SIG-M5 (cell line): ENCODE measurements around the gene KCNE2.

Experiments
- DNase-seq: peaks from one replicate; lab custom pipeline; 2025; lab: John Stamatoyannopoulos, UW

Gene KCNE2, protein sequence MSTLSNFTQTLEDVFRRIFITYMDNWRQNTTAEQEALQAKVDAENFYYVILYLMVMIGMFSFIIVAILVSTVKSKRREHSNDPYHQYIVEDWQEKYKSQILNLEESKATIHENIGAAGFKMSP

DNA sequence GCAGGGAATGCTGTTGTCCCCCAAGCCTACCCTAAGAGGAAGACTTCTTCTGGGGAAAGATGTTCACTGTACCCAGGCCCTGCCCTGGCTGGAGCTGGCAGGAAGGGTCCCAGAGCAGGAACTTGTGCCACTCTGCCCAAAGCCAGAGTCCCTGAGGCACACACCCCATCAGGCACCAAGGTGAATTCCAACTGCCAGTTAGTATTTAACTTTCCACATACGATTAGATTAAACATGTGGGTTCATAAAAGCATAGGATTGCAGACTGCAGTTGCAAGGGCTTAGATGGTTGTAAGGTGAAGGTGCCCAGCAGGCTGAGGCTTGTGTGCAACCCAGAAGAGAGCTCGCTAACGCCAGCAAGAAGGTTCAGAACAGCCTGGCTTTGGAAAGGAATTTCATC, at the start of gene KCNE2:
KCNE2 (plus strand) TSS at position 274 of the 400 bp plus-strand sequence. CDS start 6,473 bp downstream, outside the sequence.
- no peak for DNase-seq

DNA sequence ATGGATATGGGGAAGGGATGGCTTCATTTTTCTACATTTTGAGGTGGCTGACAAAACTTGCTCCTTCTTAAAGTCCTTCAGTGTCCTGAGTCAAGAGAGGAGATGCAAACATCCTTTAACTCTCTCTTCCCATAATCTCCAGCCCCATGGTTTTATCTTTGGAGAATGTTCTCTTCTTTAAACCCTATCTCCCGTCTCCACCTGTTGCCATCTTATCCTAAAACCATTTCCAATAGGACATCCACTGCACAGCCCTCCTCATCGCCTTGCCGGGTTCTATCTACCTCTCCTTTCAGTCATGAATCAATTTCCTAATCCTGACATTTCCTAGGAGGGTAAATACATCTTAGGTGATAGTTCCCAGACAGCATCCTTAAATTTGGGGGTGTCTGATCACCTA, 44.2 kb upstream of the KCNE2 start:
- DNase-seq: no peak

DNA sequence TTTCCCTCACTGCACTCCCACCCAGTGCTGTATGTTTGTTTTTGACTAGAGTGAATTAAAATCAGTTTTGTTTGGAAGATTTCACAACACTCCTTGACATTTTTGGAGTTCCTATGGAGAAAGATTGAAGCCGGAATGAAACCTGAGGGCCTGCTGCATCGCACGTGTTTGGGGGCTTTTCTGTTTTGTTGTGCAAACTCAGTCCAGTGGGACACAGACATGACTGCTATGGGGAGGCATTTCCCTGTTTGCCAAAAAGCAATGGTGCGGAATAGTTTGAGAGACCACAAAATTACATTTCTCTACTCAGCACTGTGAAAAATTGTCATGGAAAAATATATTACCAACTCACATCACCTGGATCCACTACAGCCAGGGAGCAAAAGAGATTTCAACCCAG, 43.8 kb upstream of the KCNE2 start:
- DNase-seq: no peak

DNA sequence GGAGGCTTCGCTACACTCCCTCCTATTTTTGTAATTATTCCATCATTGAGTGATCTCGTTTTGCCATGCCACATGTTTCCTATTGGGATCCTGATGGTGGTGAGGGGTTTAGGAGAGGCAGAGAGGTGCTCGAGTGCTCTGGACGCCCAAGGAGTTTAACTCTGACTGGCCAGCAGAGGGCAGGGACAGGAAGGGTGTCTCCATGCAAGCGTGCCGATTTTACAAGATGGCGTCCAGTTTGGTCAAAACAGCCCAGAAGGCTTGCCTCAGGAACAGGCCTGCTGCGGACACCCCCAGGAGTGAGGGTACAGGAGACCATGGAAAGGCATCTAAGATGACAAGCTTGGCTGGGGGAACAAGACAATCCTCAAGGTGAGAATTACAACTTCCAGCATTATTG, 33.8 kb upstream of the KCNE2 start:
- no peak for DNase-seq

DNA sequence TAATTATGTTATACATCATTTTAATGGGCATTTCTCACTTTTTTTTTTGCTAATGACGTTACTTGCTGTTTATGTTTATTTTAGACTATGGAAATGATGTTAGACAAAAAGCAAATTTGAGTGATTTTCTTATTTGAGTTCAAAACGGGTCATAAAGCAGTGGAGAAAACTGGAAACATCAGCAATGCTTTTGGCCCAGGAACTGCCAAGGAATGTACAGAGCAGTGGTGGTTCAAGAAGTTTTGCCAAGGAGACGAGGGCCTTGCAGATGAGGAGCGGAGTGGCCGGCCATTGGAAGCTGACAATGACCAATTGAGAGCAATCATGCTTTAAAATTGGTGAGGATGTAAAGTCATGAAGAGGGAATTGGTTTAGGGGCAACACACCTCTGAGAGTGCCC, 32.1 kb upstream of the KCNE2 start:
- no peak for DNase-seq

DNA sequence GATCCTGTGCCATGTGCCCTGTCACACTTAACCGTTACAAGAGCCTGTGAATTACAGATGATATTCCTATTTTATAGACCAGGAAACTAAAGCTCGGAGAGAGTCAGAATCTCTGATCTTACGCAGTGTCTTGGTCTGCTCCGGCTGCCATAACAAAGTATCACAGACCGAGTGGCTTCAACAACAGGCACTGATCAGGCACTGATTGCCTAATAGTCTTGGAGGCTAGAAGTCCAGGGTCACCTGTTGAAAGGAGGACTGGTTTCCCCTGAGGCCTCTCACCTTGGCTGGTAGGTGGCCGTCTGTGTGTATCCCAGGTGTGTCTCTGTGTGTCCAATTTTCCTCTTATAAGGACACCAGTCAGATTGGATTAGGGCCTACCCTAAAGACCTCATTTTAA, 31.5 kb upstream of the KCNE2 start:
- DNase-seq: no peak

DNA sequence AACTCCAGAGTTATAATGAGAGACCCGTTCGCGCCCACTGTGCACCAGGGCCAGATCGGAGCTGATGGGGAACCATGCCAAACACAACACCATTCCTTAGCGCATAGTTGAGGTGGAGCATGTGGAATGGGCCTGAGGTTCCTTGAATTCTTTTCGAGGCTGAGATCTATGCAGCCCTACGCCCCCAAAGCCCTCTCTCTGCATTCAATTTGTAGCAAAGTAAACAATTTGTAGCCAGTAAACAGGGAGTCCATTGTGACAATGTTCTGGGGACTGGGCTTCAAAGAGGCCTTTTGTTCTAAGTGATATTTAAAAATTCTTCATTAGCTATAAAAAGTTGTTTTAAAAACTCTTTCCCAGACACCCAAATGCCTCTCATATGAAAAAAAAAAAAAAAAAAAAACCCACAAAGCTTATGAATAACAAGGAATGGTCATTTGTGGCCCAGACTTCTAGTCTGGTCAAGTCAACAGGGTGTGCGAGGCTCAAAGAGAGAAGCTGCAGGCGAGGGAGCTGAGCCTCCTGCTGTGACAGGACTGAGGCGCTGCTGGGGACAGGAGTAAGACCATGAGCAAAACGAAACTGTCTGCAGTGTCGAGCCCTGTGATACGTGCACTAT, 30.6 kb upstream of the KCNE2 start:
- no peak for DNase-seq

DNA sequence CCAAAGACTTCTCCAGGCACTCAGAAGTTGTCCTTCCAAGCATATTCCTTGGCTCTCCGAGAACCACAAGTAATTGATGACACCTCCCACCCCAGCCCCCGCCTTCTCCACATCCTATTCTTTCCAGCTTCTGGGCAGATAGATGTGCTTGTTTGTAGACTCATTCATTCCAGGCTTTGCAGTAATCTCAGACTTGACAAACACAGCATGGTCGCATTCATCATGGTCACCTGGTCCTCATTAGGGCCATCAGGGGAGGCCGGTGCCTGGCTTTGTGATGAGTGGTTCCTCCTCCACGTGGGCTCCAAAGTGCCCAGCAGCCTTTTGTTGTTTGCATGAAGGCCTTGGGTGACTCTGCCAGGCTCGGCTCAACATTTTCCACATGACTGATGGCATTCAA, 28.5 kb upstream of the KCNE2 start:
- DNase-seq: no peak

DNA sequence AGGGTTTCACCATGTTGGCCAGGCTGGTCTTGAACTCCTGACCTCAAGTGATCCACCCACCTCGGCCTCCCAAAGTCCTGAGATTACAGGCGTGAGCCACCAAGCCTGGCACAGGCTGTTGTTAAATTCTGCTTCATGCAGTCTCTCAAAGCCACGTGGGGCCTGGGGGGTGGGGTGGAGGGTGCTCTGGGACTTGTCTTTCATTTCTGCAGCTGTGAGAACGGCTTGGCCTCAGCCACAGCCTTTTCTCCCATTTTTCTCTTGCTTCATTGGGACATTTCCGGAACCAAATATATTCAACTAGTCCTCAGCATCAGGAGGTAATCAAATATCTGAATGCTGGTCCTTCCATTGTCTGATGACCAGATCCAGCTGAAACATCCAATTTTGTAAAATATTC, 27.6 kb upstream of the KCNE2 start:
- no peak for DNase-seq

DNA sequence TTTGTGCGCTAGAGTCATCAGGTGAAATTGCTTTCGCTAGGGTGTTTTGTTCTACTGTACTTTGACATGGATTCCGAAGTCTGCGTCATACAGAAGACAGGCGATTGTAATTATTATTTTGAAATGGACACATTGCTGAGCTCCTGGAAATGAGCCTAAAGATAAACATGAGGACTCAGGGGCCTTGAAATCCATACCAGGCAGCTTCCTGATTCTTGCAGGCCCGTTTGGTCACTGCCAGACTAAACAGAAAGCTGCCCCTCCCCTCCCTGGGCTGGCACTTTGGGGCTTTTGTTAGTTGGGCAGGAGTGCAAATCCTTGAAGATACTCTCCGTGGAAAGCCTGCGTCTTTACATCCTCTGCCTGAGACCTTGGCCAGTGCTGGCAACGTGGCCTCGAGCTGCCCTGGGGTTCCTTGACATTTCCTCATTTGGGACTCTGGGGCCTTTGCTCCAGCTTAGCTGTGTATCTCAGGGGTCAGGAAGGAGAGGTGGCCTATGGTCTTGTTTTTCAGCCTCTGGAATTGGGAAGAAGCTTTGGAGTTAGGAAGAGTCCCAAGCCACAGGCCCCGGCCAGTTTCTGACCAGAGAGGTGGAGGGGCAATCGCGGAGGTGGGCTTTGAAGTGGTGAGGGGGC, 26.9 kb upstream of the KCNE2 start:
- no peak for DNase-seq

DNA sequence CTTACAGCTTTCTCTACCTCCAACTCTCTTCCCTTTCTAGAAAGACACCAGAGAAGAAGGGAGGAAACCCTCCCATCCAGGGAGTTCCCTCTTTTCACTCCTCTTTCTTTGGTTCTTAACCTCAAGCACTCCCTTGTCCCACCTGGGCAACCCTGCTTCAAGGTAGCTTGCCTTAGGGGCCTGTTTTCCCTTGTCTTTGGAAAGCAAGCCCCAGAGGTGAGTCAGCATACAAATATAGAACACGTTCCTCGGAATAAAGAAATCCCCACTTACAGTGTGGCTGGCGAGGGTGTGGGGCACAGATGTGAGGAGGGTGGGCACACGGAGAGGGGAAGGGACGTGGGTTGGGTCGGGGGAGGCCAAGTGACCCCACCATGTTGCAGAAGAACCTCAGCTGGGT, 26.1 kb upstream of the KCNE2 start:
- no peak for DNase-seq

DNA sequence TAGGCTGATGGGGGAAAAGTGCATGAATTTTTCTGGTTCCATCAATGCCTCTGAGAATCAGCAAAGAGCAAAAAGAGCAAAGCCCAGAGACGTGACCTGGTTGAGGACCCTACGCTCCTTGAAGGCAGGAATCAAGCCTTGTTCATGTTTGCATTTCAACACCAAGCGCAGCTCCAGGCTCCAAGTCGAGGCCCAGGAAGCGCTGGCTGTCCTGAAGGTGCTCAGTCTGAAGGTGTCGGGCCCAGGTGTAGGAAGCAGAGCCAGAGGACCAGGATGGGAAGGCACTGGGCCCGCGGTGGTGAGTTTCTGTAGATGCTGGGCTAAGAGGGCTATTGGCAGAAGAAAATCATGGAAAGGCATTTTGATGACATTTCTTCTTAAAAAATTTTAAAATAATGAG, 25.6 kb upstream of the KCNE2 start:
- no peak for DNase-seq

DNA sequence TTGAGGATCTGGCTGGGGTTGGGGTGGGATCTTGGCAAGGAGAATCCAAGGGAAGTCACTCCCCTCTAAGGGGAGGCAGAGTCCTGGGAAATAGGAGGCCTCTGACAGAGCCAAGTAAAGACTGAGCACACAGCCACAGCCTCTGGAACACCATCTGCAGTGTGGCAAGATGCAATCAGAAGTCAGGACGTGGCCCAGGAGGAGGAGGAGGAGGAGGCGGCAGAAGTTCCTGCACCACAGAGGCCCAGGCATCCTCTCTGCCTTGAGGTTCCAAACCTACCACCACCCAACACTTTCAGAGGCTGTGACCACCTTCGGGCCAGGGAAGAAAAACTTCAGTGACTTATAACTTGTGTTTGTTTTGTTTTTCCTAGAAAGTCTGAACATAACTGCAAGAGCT, 23.7 kb upstream of the KCNE2 start:
- no peak for DNase-seq

DNA sequence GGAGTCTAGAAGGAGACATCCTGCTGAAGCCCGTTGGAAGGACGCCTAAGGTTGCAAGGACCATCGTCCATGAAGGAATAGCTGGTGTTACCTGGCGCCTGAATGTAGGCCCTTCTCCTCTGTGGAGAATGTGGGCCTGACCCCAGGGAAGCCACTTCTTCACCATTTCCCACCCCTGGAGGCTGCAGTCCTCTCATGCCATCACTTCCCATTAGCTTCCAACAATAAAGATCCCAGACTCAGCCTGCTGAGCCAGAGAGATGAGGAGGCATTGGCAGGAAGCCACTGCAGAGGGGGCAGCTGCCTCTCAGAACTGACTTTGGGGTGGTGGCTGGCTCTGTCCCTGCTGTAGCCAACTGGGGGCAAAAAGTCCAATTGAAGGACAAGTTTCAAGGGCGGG, 21.3 kb upstream of the KCNE2 start:
- no peak for DNase-seq

DNA sequence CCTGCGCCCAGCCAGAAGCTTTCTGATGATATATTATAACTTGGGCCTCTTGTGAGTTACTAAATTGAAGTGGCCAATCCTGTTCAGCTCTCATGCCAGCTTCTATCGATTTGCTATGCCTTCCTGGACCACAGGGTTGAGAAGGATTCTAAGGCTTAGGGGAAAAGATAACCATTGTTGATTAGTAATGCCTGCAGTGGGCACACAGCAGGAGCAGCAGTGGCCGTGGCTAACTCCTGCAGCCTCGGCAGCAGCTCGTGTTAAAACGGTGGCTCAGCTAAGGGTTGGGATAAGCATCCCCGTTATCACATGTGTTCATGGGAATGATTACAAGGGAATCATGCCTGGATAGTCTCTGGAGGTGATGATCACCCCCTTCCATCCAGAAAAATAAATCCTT, 20.5 kb upstream of the KCNE2 start:
- DNase-seq: no peak

DNA sequence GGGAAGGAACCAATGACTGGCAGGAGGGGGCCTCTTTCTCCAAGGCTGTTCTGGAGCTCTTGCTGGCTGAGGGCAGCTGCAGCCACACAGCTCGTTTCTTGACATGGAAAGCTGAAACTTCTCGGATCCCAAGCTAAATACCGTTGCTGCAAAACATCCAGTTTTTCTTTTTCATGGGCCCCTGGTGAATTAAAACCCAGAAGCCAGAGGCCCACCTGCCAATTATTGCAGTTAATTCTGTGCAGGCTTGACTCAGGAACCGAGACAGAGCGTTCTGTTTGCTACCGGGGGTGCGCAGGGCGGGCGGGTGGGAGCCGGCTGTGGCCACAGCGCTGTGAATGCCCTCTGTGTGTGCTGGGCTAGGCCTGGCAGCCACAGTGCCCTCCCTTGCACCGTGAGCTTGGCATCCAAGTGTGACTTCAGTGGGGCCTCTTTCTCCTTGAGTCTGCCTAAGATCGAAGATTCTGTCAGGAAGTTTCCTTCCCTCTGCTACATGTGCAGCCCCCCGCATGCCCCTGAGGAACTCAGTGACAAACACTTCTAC, 19.9 kb upstream of the KCNE2 start:
- DNase-seq: no peak

DNA sequence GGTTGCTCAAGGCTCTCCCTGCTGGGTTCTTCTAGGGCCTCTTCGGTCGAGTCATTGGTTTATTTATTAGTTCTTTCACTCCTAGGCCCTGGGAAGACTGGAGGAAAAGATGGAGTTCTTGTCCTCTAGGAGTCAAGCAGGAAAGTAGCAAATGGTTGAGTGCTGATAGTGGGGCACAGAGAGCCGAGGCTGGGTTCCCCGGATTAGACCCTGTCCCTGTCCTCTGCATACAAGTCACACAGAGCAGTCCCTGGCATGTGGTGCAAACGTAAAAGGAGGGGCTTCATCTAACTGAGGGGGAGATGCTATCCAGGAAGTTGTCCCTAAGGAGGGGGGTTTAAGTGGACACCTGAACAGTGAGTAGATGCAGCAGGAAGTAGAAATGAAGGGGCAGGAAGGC, 19.2 kb upstream of the KCNE2 start:
- no peak for DNase-seq

DNA sequence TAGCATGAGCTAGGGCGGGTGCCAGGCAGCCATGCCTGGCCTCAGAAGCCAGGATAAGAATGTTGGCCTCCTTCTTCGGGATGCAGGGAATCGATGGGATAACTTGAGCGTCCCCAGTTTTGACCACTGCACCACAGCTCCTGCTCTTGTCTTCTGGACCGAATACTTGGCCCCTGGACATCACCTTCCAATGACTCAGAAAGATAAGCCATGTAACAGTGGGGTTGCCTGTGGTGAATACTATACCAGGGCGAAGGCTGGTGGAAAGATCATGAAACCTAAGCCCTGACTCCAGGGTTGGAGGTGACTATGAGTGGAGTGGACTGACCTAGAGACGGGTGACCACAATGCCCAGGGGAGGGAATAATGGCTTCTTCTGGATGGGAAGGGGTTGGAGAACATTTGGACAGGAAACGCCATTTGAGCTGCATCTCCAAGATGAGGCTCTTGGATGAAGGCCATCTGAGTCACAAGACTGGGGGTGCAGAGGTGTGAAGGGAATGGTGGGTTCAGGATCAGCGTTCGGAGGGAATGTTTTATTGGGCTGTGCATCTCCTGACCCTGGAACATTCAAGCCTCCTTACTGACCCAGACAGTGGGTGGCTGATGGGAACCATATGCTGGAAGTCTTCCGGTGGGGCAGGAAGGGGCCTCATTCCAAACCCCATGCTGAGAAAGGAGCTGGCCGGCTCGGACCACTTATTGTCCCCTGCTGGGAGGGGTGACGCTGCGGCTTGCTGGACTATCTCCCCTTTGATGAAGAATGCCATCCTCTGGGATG, 18.5 kb upstream of the KCNE2 start:
- no peak for DNase-seq

DNA sequence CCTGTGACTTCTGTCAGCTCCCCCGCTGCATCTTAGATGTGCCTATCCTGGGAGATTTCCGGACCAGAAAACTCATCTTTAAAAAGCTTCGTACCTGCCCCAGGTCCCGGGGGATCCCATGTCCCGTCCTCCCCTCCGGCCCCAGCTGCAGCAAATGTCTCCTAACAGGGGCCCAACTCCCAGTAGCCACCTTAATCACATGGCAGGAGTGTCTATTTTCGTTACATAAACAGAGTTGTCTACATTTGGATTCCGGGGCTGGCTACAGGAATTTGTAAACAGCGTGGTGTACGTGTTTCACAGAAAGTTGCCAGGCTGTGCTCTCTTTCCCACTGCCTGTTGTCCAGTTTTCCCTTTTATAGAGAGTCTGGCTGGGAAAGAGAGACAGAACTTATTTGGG, 17.9 kb upstream of the KCNE2 start:
- no peak for DNase-seq

DNA sequence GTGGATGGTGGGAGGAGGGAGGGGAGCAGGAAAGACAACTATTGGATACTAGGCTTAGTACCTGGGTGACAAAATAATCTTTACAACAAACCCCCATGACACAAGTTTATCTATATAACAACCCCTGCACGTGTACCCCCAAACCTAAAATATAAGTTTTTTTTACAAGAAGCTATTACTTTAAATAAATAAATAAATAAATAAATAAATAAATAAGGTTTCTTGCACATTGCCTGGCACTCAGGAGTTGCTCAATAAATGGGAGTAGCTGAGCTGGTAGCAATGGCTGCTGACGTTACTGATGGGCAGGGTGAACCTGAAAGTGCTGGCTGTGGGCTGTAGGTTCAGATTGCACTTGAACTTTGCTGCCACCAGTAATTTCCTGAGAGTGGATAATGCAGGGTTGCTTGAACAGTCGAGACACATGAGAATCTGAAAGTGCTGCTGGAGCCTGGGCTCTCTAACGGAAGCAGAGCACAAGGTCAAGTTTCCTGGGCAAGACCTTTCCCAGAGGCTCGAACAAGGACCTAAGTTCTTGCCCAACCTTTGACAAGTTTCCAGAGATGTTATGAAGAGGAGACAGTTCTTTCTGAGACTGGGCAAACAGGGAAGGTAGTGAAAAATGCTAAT, 14.8 kb upstream of the KCNE2 start:
- no peak for DNase-seq

DNA sequence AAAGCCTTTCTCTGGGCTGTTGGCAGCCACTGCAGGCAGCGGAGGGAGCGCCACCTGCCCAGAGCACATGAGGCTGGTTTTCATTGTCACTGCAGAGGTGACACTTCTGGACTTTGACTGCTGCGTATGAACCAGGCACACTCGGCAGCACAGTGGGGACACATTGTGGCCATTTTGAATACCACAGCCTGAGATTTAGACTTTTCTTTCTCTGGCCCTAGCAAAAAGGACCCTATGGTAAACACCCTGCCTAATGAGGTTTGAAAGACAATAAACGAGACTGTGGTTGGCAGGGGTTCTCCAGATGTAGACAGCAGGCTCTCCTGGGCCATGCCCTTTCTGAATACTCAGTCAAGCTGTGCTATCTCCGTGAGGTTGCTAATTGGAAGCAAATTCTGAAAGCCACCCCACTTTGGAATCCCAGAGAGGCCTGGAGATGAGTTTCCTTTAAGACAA, 12.0 kb upstream of the KCNE2 start:
- no peak for DNase-seq

DNA sequence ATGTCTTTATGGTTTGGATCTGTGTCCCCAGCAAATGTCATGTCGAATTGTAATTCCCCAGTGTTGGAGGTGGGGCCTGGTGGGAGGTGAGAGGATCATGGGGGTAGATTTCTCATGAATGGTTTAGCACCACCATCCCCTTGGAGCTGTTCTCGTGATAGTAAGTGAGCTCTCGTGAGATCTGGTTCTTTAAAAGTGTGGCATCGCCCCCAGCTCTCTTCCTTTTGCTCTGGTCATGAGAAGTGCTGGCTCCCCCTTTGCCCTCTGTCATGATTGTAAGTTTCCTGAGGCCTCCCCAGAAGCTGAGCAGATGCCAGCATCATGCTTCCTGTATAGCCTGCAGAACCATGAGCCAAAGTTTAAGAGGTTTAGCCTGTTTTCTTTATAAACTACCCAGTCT, 11.2 kb upstream of the KCNE2 start:
- DNase-seq: no peak
